HG03457 (cell line): ENCODE data around the gene ACIN1.

Experiments used
- ATAC-seq: cut with Tn5 transposase; IDR thresholded peaks from one replicate; pipeline ENCODE4 v1.9.1; 2021; ENCODE audit warnings: moderate number of reproducible peaks; ENCODE audit not compliant: unreplicated experiment

The ACIN1 gene

DNA sequence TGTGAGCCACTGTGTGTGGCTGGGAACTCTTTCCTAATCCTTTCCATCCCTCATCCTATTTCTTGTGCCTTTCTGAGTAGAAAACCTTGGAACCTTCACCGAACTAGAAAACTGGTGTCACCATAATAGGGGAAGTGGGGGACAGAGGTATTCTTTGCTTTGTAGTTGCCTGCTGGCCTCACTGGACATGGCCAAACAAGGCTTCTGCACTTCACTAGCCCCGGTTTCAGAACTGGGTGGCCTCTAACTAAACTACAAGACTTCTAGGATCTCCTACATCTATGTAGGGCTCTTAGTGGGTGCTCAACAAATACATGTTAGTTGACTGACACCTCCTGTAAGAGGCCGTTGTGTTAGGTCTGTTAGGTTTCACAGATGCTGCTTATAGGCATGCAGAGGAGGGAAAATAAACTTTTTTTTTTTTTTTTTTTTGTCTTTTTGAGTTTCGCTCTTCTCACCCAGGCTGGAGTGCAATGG lies 10.4 kb upstream of the ACIN1 start:
- ATAC-seq, result no peak

GRCh38 chr14:23104591-23105347 lies 9.8 kb upstream of the ACIN1 start, which contains the start of gene CIROP:
Gene CIROP (minus strand): TSS chr14:23104989. CDS start chr14:23104920, 69 bp downstream.
- ATAC-seq, result no peak

DNA sequence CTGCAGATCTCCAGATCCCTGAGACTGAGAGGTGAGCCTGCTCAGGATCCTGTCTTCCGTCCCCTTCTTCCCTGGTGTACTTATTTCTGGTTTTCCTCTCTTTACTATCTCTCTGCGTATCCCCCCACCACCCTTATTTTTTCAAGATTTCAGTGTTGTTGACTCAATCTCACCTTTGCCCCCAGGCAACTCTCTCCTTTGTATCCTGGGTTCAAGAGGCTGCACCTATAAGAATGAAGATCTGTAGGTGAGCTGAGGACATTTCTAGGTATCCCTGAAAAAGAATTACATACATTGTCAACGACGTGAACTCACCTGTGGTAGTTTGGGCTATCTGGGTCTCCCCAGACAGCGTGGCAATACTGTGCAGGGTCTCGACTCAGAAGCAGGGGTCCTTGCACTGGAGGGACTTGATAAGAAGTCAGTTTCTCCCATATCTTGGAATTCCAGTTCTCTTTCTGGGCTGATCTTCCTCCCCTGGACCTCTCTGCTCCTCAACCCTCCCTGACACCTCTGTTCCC lies 9.2 kb upstream of the ACIN1 start:
- no peak for ATAC-seq

GRCh38 chr14:23103581-23103980 lies 8.6 kb upstream of the ACIN1 start:
- no peak for ATAC-seq

DNA sequence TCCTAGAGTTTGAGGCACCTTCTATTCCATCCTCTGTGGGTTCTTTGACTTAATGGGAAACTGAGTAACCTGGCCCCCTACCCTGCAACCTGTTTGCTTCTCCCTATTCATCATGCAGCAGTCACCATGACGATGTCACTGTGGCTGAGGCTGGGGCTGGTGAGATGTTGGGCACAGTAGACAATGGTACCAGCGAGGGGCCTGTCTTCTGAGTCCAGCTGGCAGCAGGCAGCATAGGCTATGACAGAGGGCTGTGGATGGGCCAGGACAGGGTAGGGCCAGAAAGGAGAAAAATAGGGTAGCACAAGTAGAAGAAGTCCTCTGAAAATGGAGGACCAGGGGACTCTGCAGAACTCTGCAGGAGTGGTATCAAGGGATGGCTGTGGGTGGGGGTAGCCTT lies 7.9 kb upstream of the ACIN1 start:
- ATAC-seq, result no peak

DNA sequence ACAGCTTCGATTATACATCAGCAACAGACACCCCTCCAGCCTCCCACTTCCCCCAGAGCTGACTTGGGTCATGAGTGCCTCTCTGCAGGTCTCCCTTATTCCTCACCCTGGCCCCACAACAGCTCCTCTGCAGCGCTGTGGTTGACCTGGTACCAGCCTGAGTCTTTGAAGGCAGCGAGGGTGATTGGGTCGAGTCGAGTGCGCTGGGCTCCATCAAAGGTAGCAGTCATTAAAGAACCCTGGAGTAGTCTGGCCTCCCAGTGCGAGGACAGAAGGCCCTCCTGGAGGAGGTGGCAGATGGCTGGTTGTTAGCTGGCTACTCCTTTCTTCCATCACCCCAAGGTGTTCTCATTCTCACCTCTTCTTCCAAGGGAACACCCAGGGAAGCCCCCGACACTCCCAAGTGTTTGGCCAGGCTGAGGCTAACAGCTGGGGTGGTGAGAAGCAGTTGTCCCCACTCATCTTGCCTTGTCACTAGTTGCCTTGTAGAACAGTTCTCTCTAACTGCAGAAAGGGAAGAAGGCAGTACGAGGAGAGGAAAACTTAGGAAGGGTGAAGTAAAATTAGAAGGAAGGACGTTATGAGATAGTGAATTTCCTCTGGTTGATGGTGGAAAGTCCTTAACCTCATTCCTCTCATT lies 7.2 kb upstream of the ACIN1 start:
- no peak for ATAC-seq

- no peak for ATAC-seq
Measured at GRCh38 chr14:23101213-23101970, 6.5 kb upstream of the ACIN1 start.

- no peak for ATAC-seq
Measured at GRCh38 chr14:23099212-23099861, 4.4 kb upstream of the ACIN1 start.

DNA sequence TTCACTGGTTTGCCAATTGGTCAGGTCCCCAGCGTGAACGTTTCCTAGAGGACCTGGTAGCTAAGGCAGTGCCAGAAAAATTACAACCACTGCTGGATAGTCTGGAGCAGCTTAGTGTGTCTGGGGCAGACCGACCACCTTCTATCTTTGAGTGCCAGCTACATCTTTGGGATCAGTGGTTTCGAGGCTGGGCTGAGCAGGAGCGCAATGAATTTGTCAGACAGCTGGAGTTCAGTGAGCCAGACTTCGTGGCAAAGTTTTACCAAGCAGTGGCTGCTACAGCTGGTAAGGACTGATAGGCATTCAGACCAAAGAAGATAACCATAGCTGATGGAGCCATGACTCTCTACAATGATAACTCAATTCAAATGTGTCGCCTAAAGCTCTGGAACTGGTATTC lies 2.9 kb upstream of the ACIN1 start:
- ATAC-seq, result no peak

DNA sequence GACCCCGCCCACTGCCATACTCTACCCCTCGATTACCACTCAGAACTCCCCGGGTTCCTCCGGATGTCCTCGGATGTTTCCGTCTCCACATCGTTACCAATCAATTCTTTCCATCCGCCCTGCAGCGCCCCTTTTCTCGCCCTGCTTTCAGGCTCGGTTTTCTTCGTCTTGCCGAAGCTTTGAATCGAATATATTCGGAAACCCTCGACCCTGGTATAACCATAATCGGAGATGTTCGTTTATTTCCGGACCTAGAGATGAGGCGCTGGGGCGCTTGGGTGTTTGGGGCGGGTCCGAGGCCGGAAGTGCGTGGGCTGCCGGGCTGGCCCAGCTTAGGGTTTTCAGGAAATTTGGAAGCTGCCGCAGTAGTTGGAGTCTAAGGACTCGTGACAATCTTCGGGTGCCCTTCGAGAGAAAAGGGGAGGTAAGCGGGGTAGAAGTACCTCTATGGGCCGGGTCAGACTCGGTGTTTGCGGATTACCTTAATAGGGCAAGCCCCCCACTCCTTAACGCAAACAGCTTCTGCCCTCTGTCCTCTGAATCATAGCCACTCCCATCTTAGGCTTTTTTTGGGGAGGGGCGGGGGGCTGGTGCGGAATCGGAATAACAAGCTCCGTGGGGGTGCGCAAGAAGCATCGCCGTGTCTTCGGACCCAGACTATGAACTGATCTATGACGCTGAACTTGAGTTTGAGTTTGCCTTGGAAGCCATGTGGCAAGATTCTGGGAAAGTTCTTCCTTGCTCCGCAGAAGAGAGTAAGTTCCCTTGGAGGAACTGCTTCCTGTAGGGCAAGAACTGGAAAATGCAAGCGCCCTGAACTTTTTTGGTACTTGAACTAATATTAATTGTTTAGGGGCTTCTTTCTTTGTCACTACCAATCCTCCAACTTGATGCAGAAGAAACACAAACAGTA lies 516 bp upstream of the ACIN1 start, which contains the start of gene C14orf119:
Gene C14orf119, plus strand, starts transcription at position 310 of the 913 bp plus-strand sequence. CDS start 2,154 bp downstream, outside the sequence.
- peak; percentile 84 for ATAC-seq

GRCh38 chr14:23093991-23094665 lies 808 bp downstream of the ACIN1 start:
- ATAC-seq, result no peak

DNA sequence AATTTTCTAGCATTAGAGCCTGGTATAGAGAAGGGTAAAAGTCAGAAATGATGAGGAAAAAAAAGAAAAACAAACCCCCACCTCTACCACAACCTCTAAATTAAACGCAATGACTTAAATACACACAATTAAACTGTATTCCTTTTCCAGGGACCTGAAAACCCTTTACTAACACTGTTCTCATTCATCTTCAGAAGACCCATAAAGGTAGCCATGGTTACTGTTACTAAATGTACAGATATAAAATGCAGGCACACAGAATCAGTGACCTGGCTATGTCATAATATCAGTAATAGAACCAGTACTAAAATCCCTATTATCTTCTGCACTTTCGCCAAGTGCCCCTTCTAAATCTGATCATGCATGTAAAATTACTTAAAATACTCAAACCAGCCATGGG lies 1.4 kb downstream of the ACIN1 start:
- ATAC-seq, result no peak

- no peak for ATAC-seq
Measured at GRCh38 chr14:23093104-23093503, 1.8 kb downstream of the ACIN1 start.

GRCh38 chr14:23091294-23092225 lies 3.4 kb downstream of the ACIN1 start:
- no peak for ATAC-seq

DNA sequence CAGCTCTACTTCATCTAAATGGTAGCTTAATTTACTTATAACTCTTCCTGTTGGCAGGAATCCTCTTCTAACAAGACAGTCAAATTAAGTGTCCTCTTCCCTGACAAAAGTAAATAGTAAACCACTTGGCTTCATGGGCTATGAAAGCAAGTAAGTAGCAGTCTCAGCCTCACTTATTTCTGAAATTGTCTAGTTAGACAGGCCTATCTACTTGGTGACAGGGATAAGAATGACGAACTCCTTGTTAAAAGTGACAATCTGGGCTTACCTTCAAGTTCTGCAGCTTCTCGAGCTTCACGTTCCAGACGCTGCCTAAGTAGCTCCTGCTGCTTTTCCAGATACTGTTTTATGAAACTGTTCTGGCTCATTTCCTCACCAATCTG lies 4.7 kb downstream of the ACIN1 start:
- no peak for ATAC-seq

- ATAC-seq, result no peak
Measured at GRCh38 chr14:23089498-23090253, 5.3 kb downstream of the ACIN1 start.

GRCh38 chr14:23086565-23086964 lies 8.4 kb downstream of the ACIN1 start:
- ATAC-seq, result no peak
